Upper lobe of left lung (tissue), 6 donors: Measurements from ENCODE around the gene GRIN1. TPM values are rescaled to one million over a fixed set of nuclear protein-coding genes. Genes with fewer than 3 reads are reported as not detected.

Experiments
- ATAC-seq, 2 donors: fragments of 200-7000 bp; cut with Tn5 transposase; one replicate each; pipeline ENCODE4 v1.9.1; 2022; ENCODE audit warnings: mild to moderate bottlenecking in 2 of 2, moderate library complexity in 2 of 2; ENCODE audit not compliant: low FRiP score in 2 of 2
- DNase-seq, 2 donors: peaks; one replicate each; pipeline ENCODE4 v3.0.0-alpha.2; 2019 to 2020
- H3K27ac ChIP-seq, 4 donors: fragments of 200-600 bp; sonication (generic); one replicate each; pipeline ENCODE4 v1.5.1; 2016 to 2019
- H3K27me3 ChIP-seq, 4 donors: fragments of 200-600 bp; sonication (generic); one replicate each; pipeline ENCODE4 v1.5.1; 2017 to 2019
- H3K36me3 ChIP-seq, 4 donors: fragments of 200-600 bp; sonication (generic); one replicate each; pipeline ENCODE4 v1.5.1; 2016 to 2019
- H3K4me1 ChIP-seq, 4 donors: fragments of 200-600 bp; sonication (generic); one replicate each; pipeline ENCODE4 v1.5.1; 2018 to 2019
- H3K4me3 ChIP-seq, 4 donors: fragments of 200-600 bp; sonication (generic); one replicate each; pipeline ENCODE4 v1.5.1; 2017 to 2019; ENCODE audit warnings: mild to moderate bottlenecking in 2 of 4, moderate library complexity in 1 of 4
- H3K9me3 ChIP-seq, 4 donors: fragments of 200-600 bp; sonication (generic); one replicate each; pipeline ENCODE4 v1.5.1; 2018 to 2019
- EP300 ChIP-seq, 4 donors: sonication (generic); formaldehyde crosslinking; IDR thresholded peaks; one replicate each; pipeline ENCODE4 v1.5.1; 2017; ENCODE audit warnings: antibody characterized with exemption in 4 of 4, control low read depth in 2 of 4
- POLR2A ChIP-seq, 4 donors: fragments of 450-650 bp; IDR thresholded peaks; one replicate each; pipeline ENCODE4 v1.5.1; 2016 to 2017; ENCODE audit warnings: antibody characterized with exemption in 4 of 4, mild to moderate bottlenecking in 2 of 4
- POLR2AphosphoS5 ChIP-seq, 2 donors: sonication (generic); formaldehyde crosslinking; IDR thresholded peaks; one replicate each; pipeline ENCODE4 v1.5.1; 2017; ENCODE audit warnings: antibody characterized with exemption in 2 of 2
- WGBS, 2 donors: methylation state at CpG; one replicate each; pipeline ENCODE4 v1.1.5; 2017 to 2018; 5-methylcytosine and 5-hydroxymethylcytosine counted together
- total RNA-seq, 6 donors: library from RNA; depleted of rRNA in 4 of 6; stranded (reverse); fragments of >200 nt in 4 of 6; gene quantifications; one replicate each; pipeline versions ENCODE4 v1.1.0 to v1.2.1, GENCODE V29; 2016 to 2021
- TF ChIP-seq, protein P1 (sequence below), 6 experiments: fragments of 450-650 bp in 4 of 6; fragments of 200-600 bp in 2 of 6; sonication (generic) in 2 of 6; IDR thresholded peaks; one replicate each; pipeline ENCODE4 v1.5.1; 2016 to 2019; ENCODE audit warnings: antibody characterized with exemption in 6 of 6
- donor health status: DM: no; HTN: no; CAD: no; lungs with moderate emphysema.
- donor health status: DM: no; HTN: yes; CAD: no; lungs with severe emphysema.

GRIN1 gene
- total RNA-seq, 6 donors from 2014 or later, result 0.17 to 2.1 (median 0.49) TPM; not detected in 3

DNA sequence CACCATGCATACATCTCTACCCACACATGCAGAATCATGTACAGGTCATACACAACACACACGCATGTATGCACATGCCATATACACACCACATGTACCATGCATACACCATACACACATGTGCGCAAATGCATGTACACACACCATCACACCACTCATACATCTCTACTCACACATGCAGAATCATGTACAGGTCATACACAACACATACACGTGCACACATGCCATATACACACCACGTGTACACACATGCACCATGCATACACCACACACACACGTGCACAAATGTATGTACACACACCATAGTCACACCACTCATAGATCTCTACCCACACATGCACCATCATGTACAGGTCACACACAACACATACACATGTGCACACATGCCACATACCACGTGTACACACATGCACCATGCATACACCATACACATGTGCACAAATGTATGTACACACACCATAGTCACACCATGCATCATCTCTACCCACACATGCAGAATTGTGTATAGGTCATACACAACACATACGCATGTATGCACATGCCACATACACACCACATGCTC, 14.0 kb downstream of the GRIN1 start:
- H3K27ac ChIP-seq, result no peak overlapping the region
- WGBS, 2 donors, result 88 to 94% methylated on average over 7 of the region's 7 CpGs
- DNase-seq (no peak), ATAC-seq (no peak)
- no peak overlapping the region for H3K4me3 ChIP-seq
- peaks cover 0 to 18% (median 13%) of the 10 kb centered on the region in 4 donors for H3K27me3 ChIP-seq
- peaks cover 0 to 6% (median 0%) of the 10 kb centered on the region in 4 donors for H3K9me3 ChIP-seq
- no peaks in the 10 kb centered on the region for H3K36me3 ChIP-seq
- TF ChIP-seq, protein P1, sequence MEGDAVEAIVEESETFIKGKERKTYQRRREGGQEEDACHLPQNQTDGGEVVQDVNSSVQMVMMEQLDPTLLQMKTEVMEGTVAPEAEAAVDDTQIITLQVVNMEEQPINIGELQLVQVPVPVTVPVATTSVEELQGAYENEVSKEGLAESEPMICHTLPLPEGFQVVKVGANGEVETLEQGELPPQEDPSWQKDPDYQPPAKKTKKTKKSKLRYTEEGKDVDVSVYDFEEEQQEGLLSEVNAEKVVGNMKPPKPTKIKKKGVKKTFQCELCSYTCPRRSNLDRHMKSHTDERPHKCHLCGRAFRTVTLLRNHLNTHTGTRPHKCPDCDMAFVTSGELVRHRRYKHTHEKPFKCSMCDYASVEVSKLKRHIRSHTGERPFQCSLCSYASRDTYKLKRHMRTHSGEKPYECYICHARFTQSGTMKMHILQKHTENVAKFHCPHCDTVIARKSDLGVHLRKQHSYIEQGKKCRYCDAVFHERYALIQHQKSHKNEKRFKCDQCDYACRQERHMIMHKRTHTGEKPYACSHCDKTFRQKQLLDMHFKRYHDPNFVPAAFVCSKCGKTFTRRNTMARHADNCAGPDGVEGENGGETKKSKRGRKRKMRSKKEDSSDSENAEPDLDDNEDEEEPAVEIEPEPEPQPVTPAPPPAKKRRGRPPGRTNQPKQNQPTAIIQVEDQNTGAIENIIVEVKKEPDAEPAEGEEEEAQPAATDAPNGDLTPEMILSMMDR (IDR thresholded peaks at IDR 0.05), result no peak
- TF ChIP-seq EP300 (IDR thresholded peaks at IDR 0.05), result no peak
- TF ChIP-seq POLR2AphosphoS5 (IDR thresholded peaks at IDR 0.05), result no peak
- TF ChIP-seq POLR2A (IDR thresholded peaks at IDR 0.05), result no peak
- H3K4me1 ChIP-seq, result peaks cover 8 to 14% (median 9%) of the 10 kb centered on the region in 4 donors

DNA sequence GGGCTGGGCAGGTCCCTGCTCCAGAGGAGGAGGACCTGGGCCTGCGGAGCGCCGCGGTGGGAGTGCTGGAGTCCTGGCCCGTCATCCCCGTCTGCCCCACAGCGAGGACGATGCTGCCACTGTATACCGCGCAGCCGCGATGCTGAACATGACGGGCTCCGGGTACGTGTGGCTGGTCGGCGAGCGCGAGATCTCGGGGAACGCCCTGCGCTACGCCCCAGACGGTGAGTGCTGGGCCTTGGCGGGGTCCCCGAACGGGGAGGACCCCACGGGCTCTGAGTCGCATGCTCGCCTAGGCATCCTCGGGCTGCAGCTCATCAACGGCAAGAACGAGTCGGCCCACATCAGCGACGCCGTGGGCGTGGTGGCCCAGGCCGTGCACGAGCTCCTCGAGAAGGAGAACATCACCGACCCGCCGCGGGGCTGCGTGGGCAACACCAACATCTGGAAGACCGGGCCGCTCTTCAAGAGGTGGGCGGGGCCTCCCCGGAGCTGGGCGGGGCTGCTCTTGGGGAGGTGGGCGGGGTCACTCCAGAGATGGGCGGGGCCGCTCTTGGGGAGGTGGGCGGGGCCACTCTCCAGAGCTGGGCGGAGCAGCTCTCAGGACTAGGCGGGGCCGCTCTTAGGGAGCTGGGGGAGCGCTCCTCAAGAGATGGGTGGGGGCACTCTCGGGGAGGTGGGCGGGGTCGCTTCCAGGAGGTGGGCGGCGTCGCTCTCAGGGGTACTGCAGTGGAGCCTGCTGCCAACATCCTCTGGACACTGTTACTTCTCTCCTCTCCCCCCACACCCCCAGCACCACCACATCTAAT, 17.8 kb downstream of the GRIN1 start:
- ATAC-seq, result peak; percentile 47 to 80
- Histone ChIP-seq H3K9me3 (no peaks in the 10 kb centered on the region), H3K27ac (no peak overlapping the region), H3K36me3 (no peaks in the 10 kb centered on the region), H3K4me1 (peaks cover 8 to 23% (median 12%) of the 10 kb centered on the region in 4 donors), H3K27me3 (peaks cover 0 to 55% (median 36%) of the 10 kb centered on the region in 4 donors), H3K4me3 (peak overlapping the region in 3 of 4 donors; percentile 9 to 30 (median 25))
- 4 to 8% methylated on average over 23 to 40 of the region's 65 CpGs for WGBS, 2 donors
- no peak for TF ChIP-seq EP300 (IDR thresholded peaks at IDR 0.05)
- TF ChIP-seq, protein P1 (IDR thresholded peaks at IDR 0.05), result no peak
- TF ChIP-seq POLR2AphosphoS5 (IDR thresholded peaks at IDR 0.05), result no peak
- TF ChIP-seq POLR2A (IDR thresholded peaks at IDR 0.05), result no peak
- peak; percentile 25 to 89 for DNase-seq

DNA sequence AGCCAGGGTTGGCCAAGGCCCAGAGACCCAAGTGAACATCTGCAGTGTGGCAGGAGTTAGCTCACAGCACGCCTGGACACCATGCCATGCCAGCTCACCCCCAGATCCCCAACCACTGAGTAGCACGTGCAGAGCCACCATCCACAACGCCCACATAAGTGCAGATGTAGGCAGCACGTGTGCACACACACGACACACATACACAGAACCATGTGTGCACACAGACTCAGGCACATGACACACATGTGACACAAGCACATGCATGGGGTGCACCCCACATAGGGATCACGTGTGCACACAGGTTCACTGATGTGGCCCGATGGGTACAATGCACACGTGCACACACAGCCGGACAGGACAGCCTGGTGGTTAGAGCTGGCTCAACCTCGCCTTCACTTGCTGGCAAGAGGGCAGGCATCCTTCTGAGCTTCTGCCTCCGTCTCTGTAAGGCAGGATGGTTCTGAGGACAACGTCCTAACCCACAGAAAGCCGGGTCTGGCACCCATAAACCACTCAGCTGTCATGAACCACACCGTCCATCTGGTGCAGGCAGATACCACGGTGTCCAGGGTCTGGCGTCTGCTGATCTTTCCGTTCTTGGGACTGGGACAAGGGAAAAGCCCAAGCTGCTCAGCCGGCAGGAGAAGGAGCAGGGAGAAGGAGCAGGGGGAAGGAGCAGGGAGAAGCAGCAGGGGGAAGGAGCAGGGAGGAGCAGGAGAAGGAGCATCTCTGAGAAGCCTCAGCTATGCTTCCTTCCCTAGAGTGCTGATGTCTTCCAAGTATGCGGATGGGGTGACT, 18.9 kb downstream of the GRIN1 start:
- no peak for ATAC-seq
- no peaks in the 10 kb centered on the region for H3K36me3 ChIP-seq
- peaks cover 15 to 33% (median 22%) of the 10 kb centered on the region in 4 donors for H3K4me1 ChIP-seq
- DNase-seq, result peak in 1 of 2 donors; percentile 4
- H3K27ac ChIP-seq, result no peak overlapping the region
- no peak overlapping the region for H3K4me3 ChIP-seq
- H3K27me3 ChIP-seq, result peaks cover 0 to 65% (median 45%) of the 10 kb centered on the region in 4 donors
- 56 to 75% methylated on average over 7 to 19 of the region's 19 CpGs for WGBS, 2 donors
- TF ChIP-seq, protein P1 (IDR thresholded peaks at IDR 0.05), result no peak
- TF ChIP-seq EP300 (IDR thresholded peaks at IDR 0.05) (no peak), POLR2A (IDR thresholded peaks at IDR 0.05) (no peak), POLR2AphosphoS5 (IDR thresholded peaks at IDR 0.05) (no peak)
- no peaks in the 10 kb centered on the region for H3K9me3 ChIP-seq

DNA sequence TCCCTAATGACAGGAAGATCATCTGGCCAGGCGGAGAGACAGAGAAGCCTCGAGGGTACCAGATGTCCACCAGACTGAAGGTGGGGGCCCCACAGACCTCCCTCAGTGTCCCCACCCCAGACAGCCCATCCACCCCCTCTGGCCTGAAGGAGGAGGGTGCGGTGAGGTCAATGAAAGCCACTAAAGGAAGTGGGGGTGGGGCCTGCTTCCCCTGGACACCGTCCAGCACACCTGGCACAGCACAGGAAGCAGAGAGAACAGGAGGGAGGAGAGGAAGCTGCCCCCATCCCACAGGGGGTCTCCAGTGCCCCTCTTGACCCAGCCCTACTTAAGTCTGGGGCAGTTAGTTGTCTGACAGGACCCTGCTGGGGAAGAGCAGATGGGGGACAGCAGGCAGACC, 19.7 kb downstream of the GRIN1 start:
- Histone ChIP-seq H3K27ac (no peak overlapping the region), H3K4me1 (peaks cover 21 to 41% (median 30%) of the 10 kb centered on the region in 4 donors), H3K36me3 (no peaks in the 10 kb centered on the region), H3K27me3 (peaks cover 0 to 73% (median 49%) of the 10 kb centered on the region in 4 donors), H3K9me3 (no peaks in the 10 kb centered on the region), H3K4me3 (no peak overlapping the region)
- TF ChIP-seq POLR2AphosphoS5 (IDR thresholded peaks at IDR 0.05) (no peak), POLR2A (IDR thresholded peaks at IDR 0.05) (no peak), EP300 (IDR thresholded peaks at IDR 0.05) (no peak)
- TF ChIP-seq, protein P1 (IDR thresholded peaks at IDR 0.05), result no peak
- DNase-seq (no peak), ATAC-seq (no peak)
- WGBS, 2 donors, result 28 to 42% methylated on average over 2 to 4 of the region's 4 CpGs
